ENCODE measurements around the gene C11orf54. TPM values are rescaled to one million over a fixed set of nuclear protein-coding genes. Genes with fewer than 3 reads are reported as not detected.
A peak's percentile ranks its signal among the peaks of the same experiment; 100 is the strongest.
"Not testable (repeated sequence)": the region's sequence is repeated elsewhere in the genome, so short reads cannot be mapped to it uniquely, and the experiment has no call there.

The C11orf54 gene
- polyA plus RNA-seq, 12 donors: 31.7 to 50.4 (median 38.3) TPM; not detected in 1

GRCh38 chr11:93761910-93762309 is 20.4 kb downstream of the C11orf54 start:
- DNase-seq: no peak

GRCh38 chr11:93765551-93765950 is 24.1 kb downstream of the C11orf54 start:
- no peak for DNase-seq

- DNase-seq: no peak
These were observed 25.0 kb downstream of the C11orf54 start for GRCh38 chr11:93766504-93766903.

GRCh38 chr11:93767018-93767417 is 25.5 kb downstream of the C11orf54 start:
- no peak for DNase-seq

GRCh38 chr11:93770160-93770559 is 28.7 kb downstream of the C11orf54 start:
- DNase-seq: no peak

- DNase-seq: no peak
These were observed 30.7 kb downstream of the C11orf54 start for GRCh38 chr11:93772123-93772522.

- DNase-seq: no peak
These were observed 31.6 kb downstream of the C11orf54 start for GRCh38 chr11:93773045-93773477.

GRCh38 chr11:93773601-93774200 is 32.2 kb downstream of the C11orf54 start:
- no peak for DNase-seq

GRCh38 chr11:93774560-93774959 is 33.1 kb downstream of the C11orf54 start:
- DNase-seq: not testable (repeated sequence)

GRCh38 chr11:93775289-93775688 is 33.8 kb downstream of the C11orf54 start:
- no peak for DNase-seq

GRCh38 chr11:93783362-93783761 is 41.9 kb downstream of the C11orf54 start:
- DNase-seq: no peak

- no peak for DNase-seq
These were observed 42.3 kb downstream of the C11orf54 start for GRCh38 chr11:93783765-93784144.

- DNase-seq: peak; percentile 95
These were observed 42.9 kb downstream of the C11orf54 start, which contains the start of gene MED17 for GRCh38 chr11:93784145-93784934. Gene MED17, plus strand, starts transcription at chr11:93784282. Its CDS starts 232 bp downstream, at chr11:93784514.

GRCh38 chr11:93784935-93785360 is 43.5 kb downstream of the C11orf54 start:
- no peak for DNase-seq

GRCh38 chr11:93791493-93791892 is 50.0 kb downstream of the C11orf54 start:
- DNase-seq: no peak

GRCh38 chr11:93796441-93797231 is 55.2 kb downstream of the C11orf54 start:
- DNase-seq: no peak

- DNase-seq: no peak
These were observed 59.9 kb downstream of the C11orf54 start for GRCh38 chr11:93801366-93801765.

- no peak for DNase-seq
These were observed 63.4 kb downstream of the C11orf54 start for GRCh38 chr11:93804879-93805278.

GRCh38 chr11:93807980-93808379 is 66.5 kb downstream of the C11orf54 start:
- no peak for DNase-seq

GRCh38 chr11:93813974-93814373 is 72.5 kb downstream of the C11orf54 start:
- DNase-seq: no peak
